ENCODE data around the gene RDH16. TPM values are rescaled to one million over a fixed set of nuclear protein-coding genes. Genes with fewer than 3 reads are reported as not detected.

Gene RDH16
- total and polyA plus RNA-seq, 8 donors, result 0.20 to 1.1 (median 0.79) TPM

GRCh38 chr12:56998316-56998715 is 40.9 kb upstream of the RDH16 start:
- ATAC-seq (no peak), DNase-seq (no peak)
- peaks cover 0 to 33% of the 10 kb centered on the region in 2 donors for H3K36me3 ChIP-seq
- TF ChIP-seq CTCF (IDR thresholded peaks at IDR 0.05), result no peak
- H3K4me3 ChIP-seq, result no peak overlapping the region
- no peaks in the 10 kb centered on the region for H3K27me3 ChIP-seq
- intact Hi-C loops (cut with DNase I), result no loop called here
- H3K27ac ChIP-seq, result no peak overlapping the region
- peaks cover 0 to 18% of the 10 kb centered on the region in 2 donors for H3K4me1 ChIP-seq
- no peaks in the 10 kb centered on the region for H3K9me3 ChIP-seq

GRCh38 chr12:56996793-56997545 is 39.6 kb upstream of the RDH16 start:
- H3K4me1 ChIP-seq, result peaks cover 0 to 23% of the 10 kb centered on the region in 2 donors
- H3K36me3 ChIP-seq, result peaks cover 0 to 19% of the 10 kb centered on the region in 2 donors
- no peak overlapping the region for H3K4me3 ChIP-seq
- no peak overlapping the region for H3K27ac ChIP-seq
- intact Hi-C loops (cut with DNase I), result no loop called here
- no peak for TF ChIP-seq CTCF (IDR thresholded peaks at IDR 0.05)
- ATAC-seq (no peak), DNase-seq (no peak)
- no peaks in the 10 kb centered on the region for H3K27me3 ChIP-seq
- no peaks in the 10 kb centered on the region for H3K9me3 ChIP-seq

- intact Hi-C loops (cut with DNase I), result no loop called here
- H3K27ac ChIP-seq, result no peak overlapping the region
These were observed 38.6 kb upstream of the RDH16 start for GRCh38 chr12:56995930-56996496.

GRCh38 chr12:56995201-56995929 is 38.0 kb upstream of the RDH16 start:
- H3K27me3 ChIP-seq, result no peaks in the 10 kb centered on the region
- no peaks in the 10 kb centered on the region for H3K9me3 ChIP-seq
- no peak for ATAC-seq
- no peak for TF ChIP-seq CTCF (IDR thresholded peaks at IDR 0.05)
- no peak overlapping the region for H3K27ac ChIP-seq
- peaks cover 0 to 12% of the 10 kb centered on the region in 2 donors for H3K36me3 ChIP-seq
- peaks cover 7 to 26% of the 10 kb centered on the region in 2 donors for H3K4me1 ChIP-seq
- DNase-seq, result no peak
- H3K4me3 ChIP-seq, result no peak overlapping the region
- intact Hi-C loops (cut with DNase I), result no loop called here

More at GRCh38 chr12:56995930-56996496, 38.6 kb upstream of the RDH16 start:
- no peak for TF ChIP-seq CTCF (IDR thresholded peaks at IDR 0.05)
- DNase-seq (no peak), ATAC-seq (no peak)
- Histone ChIP-seq H3K9me3 (no peaks in the 10 kb centered on the region), H3K4me1 (peaks cover 4 to 23% of the 10 kb centered on the region in 2 donors), H3K4me3 (no peak overlapping the region), H3K27me3 (no peaks in the 10 kb centered on the region), H3K36me3 (peaks cover 0 to 15% of the 10 kb centered on the region in 2 donors)

GRCh38 chr12:56994231-56994746 is 36.9 kb upstream of the RDH16 start:
- DNase-seq, result no peak
- H3K36me3 ChIP-seq, result peaks cover 0 to 8% of the 10 kb centered on the region in 2 donors
- H3K27me3 ChIP-seq, result no peaks in the 10 kb centered on the region
- H3K9me3 ChIP-seq, result no peaks in the 10 kb centered on the region
- peaks cover 7 to 24% of the 10 kb centered on the region in 2 donors for H3K4me1 ChIP-seq
- H3K27ac ChIP-seq, result no peak overlapping the region
- TF ChIP-seq CTCF (IDR thresholded peaks at IDR 0.05), result no peak
- intact Hi-C loops (cut with DNase I), result no loop called here
- ATAC-seq, result no peak
- no peak overlapping the region for H3K4me3 ChIP-seq
